Endothelial cell of umbilical vein (primary cell): ENCODE results near the gene ARHGAP42. TPM values are rescaled to one million over a fixed set of nuclear protein-coding genes. Genes with fewer than 3 reads are reported as not detected.

Experiments
- BruUV-seq: library from RNA; stranded (reverse); fragments of 400-500 nt; replicated peaks from 2 replicates; lab custom pipeline; 2021; lab: Mats Ljungman, UMichigan
- CTCF ChIA-PET: fragments of 300-600, 350-600 bp; sonication (Branson Sonifier 250); formaldehyde crosslinking; loops from one replicate; lab custom pipeline; 2021; ENCODE audit warnings: antibody characterized with exemption, inconsistent platforms; lab: Charles Lee
- POLR2A ChIA-PET: fragments of 300-600, 350-600 bp; sonication (Branson Sonifier 250); formaldehyde crosslinking; loops from one replicate; lab custom pipeline; 2021; ENCODE audit warnings: antibody characterized with exemption, inconsistent platforms; lab: Charles Lee
- DNase-seq: peaks from one replicate; pipeline ENCODE4 v3.0.0-alpha.2; 2011; ENCODE audit warnings: low read depth, low spot score
- FAIRE-seq: peaks from 2 replicates; lab custom pipeline; 2011; peaks lifted over from hg19 to GRCh38; lab: Jason Lieb, UNC
- H2AFZ ChIP-seq: 2 replicates; pipeline ENCODE4 v1.6.0; 2012; ENCODE audit warnings: low read depth, low read length, control low read depth, inconsistent platforms
- H3K27ac ChIP-seq: 2 replicates; pipeline ENCODE4 v1.5.1; 2011; ENCODE audit warnings: low read depth, mild to moderate bottlenecking, control low read depth, low read length, moderate library complexity; ENCODE audit not compliant: insufficient read depth
- H3K27me3 ChIP-seq, 2 experiments: 2 replicates each; pipeline versions ENCODE4 v1.6.0 to v1.6.1; 2011; ENCODE audit warnings: low read length in 2 of 2, mixed read lengths in 1 of 2; ENCODE audit not compliant: control insufficient read depth in 2 of 2, insufficient read depth in 2 of 2
- H3K36me3 ChIP-seq, 2 experiments: 2 replicates in 1 of 2; 3 replicates in 1 of 2; pipeline ENCODE4 v1.5.1; 2011; ENCODE audit warnings: low read length in 2 of 2, mild to moderate bottlenecking in 1 of 2, moderate library complexity in 1 of 2; ENCODE audit not compliant: control insufficient read depth in 2 of 2, insufficient read depth in 2 of 2; ENCODE audit errors: extremely low read depth in 1 of 2
- H3K4me1 ChIP-seq: 3 replicates; pipeline ENCODE4 v1.5.1; 2011; ENCODE audit warnings: mild to moderate bottlenecking, low read length; ENCODE audit not compliant: control insufficient read depth, insufficient read depth; ENCODE audit errors: extremely low read depth
- H3K4me2 ChIP-seq: 2 replicates; pipeline ENCODE4 v1.6.1; 2011; ENCODE audit warnings: low read length, control low read depth, mixed read lengths; ENCODE audit not compliant: insufficient read depth
- H3K4me3 ChIP-seq, 3 experiments: fragments of 200-600 bp in 1 of 3; sonication (generic), shearing (Covaris generic) in 1 of 3; replicated peaks in 1 of 3; 2 replicates each; pipeline ENCODE4 v1.5.1; 2011 to 2016; ENCODE audit warnings: control low read depth in 3 of 3, low read length in 3 of 3, mild to moderate bottlenecking in 2 of 3, inconsistent platforms in 1 of 3, low read depth in 1 of 3, moderate library complexity in 1 of 3; ENCODE audit not compliant: insufficient read depth in 1 of 3
- H3K79me2 ChIP-seq: 2 replicates; pipeline ENCODE4 v1.6.0; 2012; ENCODE audit warnings: low read length, inconsistent platforms; ENCODE audit not compliant: control insufficient read depth, insufficient read depth
- H3K9ac ChIP-seq: replicated peaks from 2 replicates; pipeline ENCODE3; 2011; ENCODE audit warnings: low read length, control low read depth; ENCODE audit not compliant: insufficient read depth; ENCODE audit errors: extremely low read depth
- H3K9me1 ChIP-seq: replicated peaks from 3 replicates; pipeline ENCODE4 v1.6.0; 2011; ENCODE audit warnings: mild to moderate bottlenecking, low read length; ENCODE audit not compliant: control insufficient read depth, insufficient read depth; ENCODE audit errors: extremely low read depth
- H3K9me3 ChIP-seq: replicated peaks from 2 replicates; pipeline ENCODE4 v1.5.1; 2012; ENCODE audit warnings: low read length, inconsistent platforms; ENCODE audit not compliant: control insufficient read depth, insufficient read depth
- H4K20me1 ChIP-seq: replicated peaks from 2 replicates; pipeline ENCODE3; 2011; ENCODE audit warnings: mild to moderate bottlenecking, low read length; ENCODE audit not compliant: control insufficient read depth, insufficient read depth; ENCODE audit errors: extremely low read depth
- EZH2 ChIP-seq: IDR thresholded peaks from 2 replicates; pipeline ENCODE4 v1.6.1; 2012; ENCODE audit warnings: borderline replicate concordance, low read depth, mild to moderate bottlenecking, moderate library complexity, low read length, inconsistent platforms; ENCODE audit not compliant: severe bottlenecking
- FOS ChIP-seq: IDR thresholded peaks from 2 replicates; pipeline ENCODE4 v1.6.1; 2011; ENCODE audit warnings: mild to moderate bottlenecking, low read length, moderate library complexity, borderline replicate concordance; ENCODE audit not compliant: insufficient read depth
- GATA2 ChIP-seq: IDR thresholded peaks from 2 replicates; pipeline ENCODE4 v1.7.0; 2011; ENCODE audit warnings: low read depth, mild to moderate bottlenecking, moderate library complexity, mixed read lengths, low read length; ENCODE audit not compliant: insufficient read length, insufficient read depth
- JUN ChIP-seq: IDR thresholded peaks from 2 replicates; pipeline ENCODE4 v1.6.1; 2011; ENCODE audit warnings: borderline replicate concordance, low read depth; ENCODE audit not compliant: insufficient read length, insufficient read depth
- MYC ChIP-seq: IDR thresholded peaks from one replicate; pipeline ENCODE4 v1.6.1; 2011; ENCODE audit warnings: mild to moderate bottlenecking, low read depth, low read length
- POLR2AphosphoS5 ChIP-seq: IDR thresholded peaks from 2 replicates; pipeline ENCODE4 v1.6.1; 2012; ENCODE audit warnings: low read depth, mild to moderate bottlenecking, control low read depth, low read length, moderate library complexity; ENCODE audit not compliant: insufficient read depth
- dilution Hi-C: fragments of 300-500 bp; cut with MboI; formaldehyde crosslinking; loops from one replicate; pipeline ENCODE4 v1.15.0; 2019; ENCODE audit warnings: low sequenced_read_pairs; ENCODE audit not compliant: extremely low pct_ligation_motif_present
- intact Hi-C: fragments of 100-400 bp; cut with micrococcal nuclease; formaldehyde crosslinking; loops from one replicate; pipeline ENCODE4 v1.10.0; 2022
- polyA plus RNA-seq, 4 experiments: library from polyadenylated mRNA; depleted of rRNA in 3 of 4; stranded (reverse) in 3 of 4; unstranded in 1 of 4; fragments of >200 nt; gene quantifications; 2 replicates each; pipeline versions ENCODE4 v1.2.1 to v1.2.3, GENCODE V29; 2011 to 2012; ENCODE audit warnings: missing spikeins in 1 of 4
- total RNA-seq: library from RNA; stranded (reverse); gene quantifications from 2 replicates; pipeline ENCODE4 v1.2.3, GENCODE V29; 2021
- TF ChIP-seq, protein P1 (sequence below): IDR thresholded peaks from 2 replicates; pipeline ENCODE4 v1.6.1; 2011; ENCODE audit not compliant: insufficient read depth, insufficient read length

ARHGAP42 gene
- total and polyA plus RNA-seq, 2 donors (not counting 3 experiments of a cell fraction or from before 2014, with no cell fraction given): 1.8 to 2.4 TPM

DNA sequence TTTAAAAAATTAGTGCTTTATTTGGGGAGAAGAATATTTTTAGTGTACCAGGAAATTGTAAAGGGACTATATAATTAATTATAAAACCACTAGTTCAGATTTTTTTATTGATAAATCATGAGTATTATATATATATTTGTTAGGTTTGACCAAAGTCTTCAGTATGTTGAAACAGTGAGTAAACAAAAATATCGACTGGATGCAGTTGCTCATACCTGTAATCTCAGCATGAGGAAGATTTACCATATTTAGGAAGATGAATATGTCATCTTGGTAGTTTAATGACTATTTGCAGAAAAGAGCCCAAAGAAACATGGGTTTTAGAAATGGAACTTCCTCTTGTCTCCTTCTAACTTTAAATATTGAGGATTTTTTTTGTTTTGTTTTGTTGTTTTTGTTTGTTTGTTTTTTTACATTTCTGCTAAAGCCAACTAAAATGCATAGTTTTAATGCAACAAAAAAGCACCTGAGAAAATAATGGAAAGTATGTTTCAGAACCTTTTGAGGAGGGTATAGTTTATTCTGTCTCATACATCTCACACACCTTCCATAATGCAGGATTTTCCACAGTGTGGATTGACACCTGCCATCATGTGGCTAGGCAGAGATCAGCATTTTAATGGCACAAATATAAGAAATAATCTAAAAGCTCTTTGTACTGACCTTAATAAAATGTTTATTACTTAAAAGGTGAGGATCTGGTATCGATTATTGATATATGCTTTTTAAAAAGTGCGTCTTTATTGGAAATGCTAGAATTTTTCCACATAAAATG lies 114.3 kb downstream of the ARHGAP42 start:
- H3K4me3 ChIP-seq: no peak overlapping the region
- FAIRE-seq (no peak), DNase-seq (no peak)
- H3K4me1 ChIP-seq: no peaks in the 10 kb centered on the region
- ChIA-PET CTCF (interaction anchor here (1.0 kb wide), 1 partner anchor 27 kb away, joined by 3 read pairs; no protein-coding TSS in a partner anchor), POLR2A (no interaction called here)
- no peaks in the 10 kb centered on the region for H4K20me1 ChIP-seq
- H3K9me3 ChIP-seq: no peaks in the 10 kb centered on the region
- H3K9ac ChIP-seq: no peak overlapping the region
- BruUV-seq: no TSS peak
- H3K36me3 ChIP-seq: no peaks in the 10 kb centered on the region
- dilution Hi-C loops: no loop called here
- intact Hi-C loops: no loop called here
- H2AFZ ChIP-seq: no peak overlapping the region
- H3K79me2 ChIP-seq: no peaks in the 10 kb centered on the region
- no peak overlapping the region for H3K4me2 ChIP-seq
- H3K9me1 ChIP-seq: no peaks in the 10 kb centered on the region
- H3K27ac ChIP-seq: no peak overlapping the region
- no peaks in the 10 kb centered on the region for H3K27me3 ChIP-seq
- no peak for TF ChIP-seq EZH2
- TF ChIP-seq POLR2AphosphoS5: no peak
- TF ChIP-seq GATA2: no peak
- TF ChIP-seq, protein P1, sequence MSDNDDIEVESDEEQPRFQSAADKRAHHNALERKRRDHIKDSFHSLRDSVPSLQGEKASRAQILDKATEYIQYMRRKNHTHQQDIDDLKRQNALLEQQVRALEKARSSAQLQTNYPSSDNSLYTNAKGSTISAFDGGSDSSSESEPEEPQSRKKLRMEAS: no peak
- TF ChIP-seq FOS: no peak
- no peak for TF ChIP-seq MYC
- no peak for TF ChIP-seq JUN
